ENCODE data around the gene ZNF722. TPM values are rescaled to one million over a fixed set of nuclear protein-coding genes. Genes with fewer than 3 reads are reported as not detected.

Gene ZNF722

Small RNAs within 50 kb of the gene (small RNA-seq; reads per million reads assigned to genes)
- gene AC092634.1 (ENCODE audit: low read depth) = not detected
- gene AC092634.7 (ENCODE audit: low read depth) = not detected
- gene VN1R36P (ENCODE audit: low read depth) = not detected
